DND-41 (cell line): ENCODE measurements around the gene TBC1D22B.

ENCODE experiments used
- ATAC-seq: fragments of 200-7000 bp; cut with Tn5 transposase; 3 replicates; pipeline ENCODE4 v1.9.1; 2021; ENCODE audit warnings: low read depth; ENCODE audit not compliant: insufficient read depth
- DNase-seq: peaks from one replicate; pipeline ENCODE4 v3.0.0-alpha.2; 2020
- H2AFZ ChIP-seq: 2 replicates; pipeline ENCODE4 v1.6.0; 2012; ENCODE audit warnings: low read depth, low read length
- H3K27ac ChIP-seq: 2 replicates; pipeline ENCODE4 v1.5.1; 2012; ENCODE audit warnings: low read length, inconsistent platforms
- H3K27me3 ChIP-seq: fragments of 200-600 bp; sonication (generic); 2 replicates; pipeline ENCODE4 v1.6.0; 2012; ENCODE audit warnings: low read length, mild to moderate bottlenecking, inconsistent platforms; ENCODE audit not compliant: insufficient read depth, poor library complexity
- H3K36me3 ChIP-seq: 2 replicates; pipeline ENCODE4 v1.5.1; 2012; ENCODE audit warnings: low read length, inconsistent platforms; ENCODE audit not compliant: insufficient read depth
- H3K4me1 ChIP-seq: 2 replicates; pipeline ENCODE4 v1.5.1; 2012; ENCODE audit warnings: mild to moderate bottlenecking, low read length; ENCODE audit not compliant: insufficient read depth
- H3K4me2 ChIP-seq: 2 replicates; pipeline ENCODE4 v1.6.0; 2012; ENCODE audit warnings: mild to moderate bottlenecking, moderate library complexity, low read length, inconsistent platforms; ENCODE audit not compliant: insufficient read depth
- H3K4me3 ChIP-seq, 2 experiments: fragments of 200-600 bp in 1 of 2; shearing (Covaris generic) in 1 of 2; 2 replicates each; pipeline ENCODE4 v1.5.1; 2012 to 2016; ENCODE audit warnings: inconsistent platforms in 2 of 2, low read length in 2 of 2, mild to moderate bottlenecking in 2 of 2, low read depth in 1 of 2, moderate library complexity in 1 of 2
- H3K79me2 ChIP-seq: 2 replicates; pipeline ENCODE4 v1.6.0; 2012; ENCODE audit warnings: low read length, inconsistent platforms; ENCODE audit not compliant: insufficient read depth
- H3K9ac ChIP-seq: 2 replicates; pipeline ENCODE4 v1.6.0; 2012; ENCODE audit warnings: low read depth, mild to moderate bottlenecking, inconsistent platforms, low read length, moderate library complexity
- H3K9me3 ChIP-seq: 2 replicates; pipeline ENCODE4 v1.5.1; 2012; ENCODE audit warnings: low read length, moderate library complexity, mild to moderate bottlenecking, inconsistent platforms; ENCODE audit not compliant: insufficient read depth, severe bottlenecking
- H4K20me1 ChIP-seq: 2 replicates; pipeline ENCODE4 v1.6.0; 2012; ENCODE audit warnings: low read length; ENCODE audit not compliant: insufficient read depth
- CTCF ChIP-seq: IDR thresholded peaks from 2 replicates; pipeline ENCODE4 v1.5.1; 2012; ENCODE audit warnings: borderline replicate concordance, low read length, moderate library complexity, mild to moderate bottlenecking; ENCODE audit not compliant: poor library complexity, severe bottlenecking; ENCODE audit errors: extremely low read depth
- EZH2 ChIP-seq: IDR thresholded peaks from 3 replicates; pipeline ENCODE4 v1.6.1; 2012; ENCODE audit warnings: borderline replicate concordance, low read depth, mild to moderate bottlenecking, moderate library complexity, low read length, inconsistent platforms; ENCODE audit not compliant: severe bottlenecking

TBC1D22B gene

GRCh38 chr6:37309692-37310091 lies 52.1 kb downstream of the TBC1D22B start:
- Histone ChIP-seq H3K4me3 (no peak overlapping the region), H3K27ac (peak overlapping the region; percentile 15), H3K4me2 (no peak overlapping the region), H3K79me2 (0 out of 2 replicates have a peak, but pooled peaks cover 3% of the 10 kb centered on the region), H2AFZ (no peak overlapping the region), H3K27me3 (no peaks in the 10 kb centered on the region), H3K36me3 (peaks cover 72% of the 10 kb centered on the region), H3K9ac (no peak overlapping the region), H4K20me1 (no peaks in the 10 kb centered on the region), H3K9me3 (no peaks in the 10 kb centered on the region), H3K4me1 (peaks cover 24% of the 10 kb centered on the region)
- DNase-seq, result no peak
- ATAC-seq, result no peak
- TF ChIP-seq CTCF, result no peak
- no peak for TF ChIP-seq EZH2

- Histone ChIP-seq H3K27ac (peak overlapping the region; percentile 63), H3K4me1 (peaks cover 24% of the 10 kb centered on the region), H3K9me3 (no peaks in the 10 kb centered on the region), H3K36me3 (peaks cover 74% of the 10 kb centered on the region), H4K20me1 (no peaks in the 10 kb centered on the region), H3K79me2 (peaks cover 3% of the 10 kb centered on the region; the same call in 1 of the 2 replicates), H3K4me2 (no peak overlapping the region), H3K27me3 (no peaks in the 10 kb centered on the region), H2AFZ (no peak overlapping the region), H3K9ac (no peak overlapping the region), H3K4me3 (no peak overlapping the region)
- no peak for TF ChIP-seq EZH2
- TF ChIP-seq CTCF, result no peak
- ATAC-seq (no peak), DNase-seq (no peak)
Observed at GRCh38 chr6:37310966-37311365, 53.4 kb downstream of the TBC1D22B start.

GRCh38 chr6:37311741-37312473 lies 54.3 kb downstream of the TBC1D22B start:
- peaks cover 74% of the 10 kb centered on the region for H3K36me3 ChIP-seq
- H4K20me1 ChIP-seq, result no peaks in the 10 kb centered on the region
- H3K27ac ChIP-seq, result peak overlapping the region; percentile 63
- H3K79me2 ChIP-seq, result peaks cover 3% of the 10 kb centered on the region; the same call in 1 of the 2 replicates
- no peak overlapping the region for H3K4me3 ChIP-seq
- H3K27me3 ChIP-seq, result no peaks in the 10 kb centered on the region
- H2AFZ ChIP-seq, result no peak overlapping the region
- DNase-seq (peak; percentile 37), ATAC-seq (peak; percentile 78)
- no peak overlapping the region for H3K9ac ChIP-seq
- no peak for TF ChIP-seq EZH2
- H3K4me2 ChIP-seq, result no peak overlapping the region
- H3K4me1 ChIP-seq, result peaks cover 24% of the 10 kb centered on the region
- no peaks in the 10 kb centered on the region for H3K9me3 ChIP-seq

- TF ChIP-seq CTCF (no peak), EZH2 (no peak)
- H3K4me2 ChIP-seq, result no peak overlapping the region
- no peak for ATAC-seq
- DNase-seq, result no peak
- H3K4me1 ChIP-seq, result peaks cover 24% of the 10 kb centered on the region
- peak overlapping the region; percentile 45 for H3K27ac ChIP-seq
- H3K79me2 ChIP-seq, result peaks cover 3% of the 10 kb centered on the region; the same call in 1 of the 2 replicates
- H3K9me3 ChIP-seq, result no peaks in the 10 kb centered on the region
- H3K27me3 ChIP-seq, result no peaks in the 10 kb centered on the region
- H2AFZ ChIP-seq, result no peak overlapping the region
- no peak overlapping the region for H3K9ac ChIP-seq
- H3K4me3 ChIP-seq, result no peak overlapping the region
- H3K36me3 ChIP-seq, result peaks cover 81% of the 10 kb centered on the region
- H4K20me1 ChIP-seq, result no peaks in the 10 kb centered on the region
Observed at GRCh38 chr6:37313723-37314486, 56.3 kb downstream of the TBC1D22B start.
